T-helper 2 cell (primary cell): ENCODE results near the gene UTP18.

Experiments used
- DNase-seq, 5 experiments: peaks; one replicate each; pipeline versions ENCODE4 v3.0.0 to v3.0.0-alpha.2; 2012 to 2022

Gene UTP18

DNA sequence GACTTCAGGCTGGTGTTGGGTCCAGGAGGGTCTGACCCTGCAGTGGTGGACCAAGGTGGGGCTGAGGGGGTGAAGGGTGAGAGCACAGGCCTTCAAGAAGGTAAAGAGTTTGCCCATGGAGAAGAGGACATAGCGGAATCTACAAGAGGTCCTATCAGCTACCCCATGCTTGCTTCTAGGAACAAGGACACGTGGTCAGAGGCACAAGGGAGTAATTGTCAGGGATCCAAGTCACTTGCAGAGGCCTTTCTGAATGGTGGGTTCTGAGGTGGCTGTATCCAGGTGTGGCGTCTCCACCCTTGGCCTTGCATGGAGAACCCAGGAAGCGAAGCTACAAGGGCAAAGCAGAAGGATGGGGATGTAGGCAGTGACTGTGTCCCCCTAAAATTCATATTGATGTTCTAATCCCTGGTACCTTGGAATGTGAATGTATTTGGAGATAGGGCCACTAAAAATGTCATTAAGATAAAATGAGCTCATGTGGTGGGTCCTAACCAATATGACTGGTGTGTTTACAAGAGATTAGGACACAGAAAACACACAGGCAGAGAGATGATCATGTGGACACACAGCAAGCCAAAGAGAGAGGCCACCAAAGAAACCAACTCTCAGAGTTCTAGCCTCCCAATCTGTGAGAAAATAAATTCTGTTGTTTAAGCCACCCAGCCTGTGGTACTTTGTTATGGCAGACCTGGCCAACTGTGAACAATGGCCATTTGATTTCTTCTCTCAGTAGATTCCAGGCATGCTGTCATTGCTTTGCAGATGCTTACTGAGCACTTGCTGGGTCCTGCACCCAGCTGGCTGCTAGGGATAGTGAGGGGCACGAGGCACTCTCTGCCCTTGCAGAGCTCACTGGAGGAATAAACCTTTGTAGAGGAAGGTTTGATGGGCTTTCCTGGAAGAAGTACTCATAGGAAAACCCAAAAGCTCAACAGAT, 75.8 kb downstream of the UTP18 start:
- no peak for DNase-seq

- no peak for DNase-seq
These were observed 81.1 kb downstream of the UTP18 start for GRCh38 chr17:51341457-51341856.

- DNase-seq = no peak
These were observed 81.9 kb downstream of the UTP18 start for GRCh38 chr17:51342257-51342656.

GRCh38 chr17:51344532-51344931, 84.2 kb downstream of the UTP18 start:
- no peak for DNase-seq

DNA sequence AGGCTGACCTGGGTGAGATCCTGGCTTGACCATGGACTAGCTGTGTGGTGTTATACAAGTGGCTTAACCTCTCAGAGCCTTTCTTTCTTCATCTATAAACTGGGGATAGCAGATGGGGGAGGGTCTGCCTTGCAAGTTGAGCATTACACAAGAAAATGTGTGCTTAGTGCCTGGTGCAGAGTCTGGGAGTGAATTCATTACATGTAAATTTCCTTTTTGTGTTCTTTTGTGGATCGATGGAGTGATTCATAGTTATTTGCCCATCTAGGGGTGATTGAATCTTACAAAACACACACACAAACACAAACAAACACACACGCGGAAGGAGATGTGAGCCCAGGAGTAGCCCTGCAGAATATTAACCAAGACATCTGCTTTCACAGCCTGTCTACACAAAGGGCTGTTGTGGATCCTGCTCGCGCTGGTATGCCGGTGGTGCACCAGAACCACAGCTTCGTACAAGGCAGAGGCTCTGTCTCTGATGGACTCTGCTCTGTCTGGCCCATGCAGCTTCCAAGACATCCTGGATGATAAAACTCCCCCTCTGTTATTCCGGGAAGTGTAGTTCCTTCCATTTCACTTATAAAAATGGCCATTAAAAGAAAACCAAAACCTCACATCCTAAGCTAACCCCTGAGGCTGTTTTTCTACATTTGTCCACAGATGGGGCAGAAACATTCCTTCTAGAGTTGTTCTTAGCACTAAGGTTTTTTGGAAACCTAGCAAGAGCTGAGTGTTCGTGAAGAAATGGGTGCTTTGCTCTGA, 86.1 kb downstream of the UTP18 start:
- DNase-seq = no peak
